ENCODE data around the gene SLX4IP.

GRCh38 chr20:10673176-10673841 is 238.2 kb downstream of the SLX4IP start:
- TF ChIP-seq, protein P1, sequence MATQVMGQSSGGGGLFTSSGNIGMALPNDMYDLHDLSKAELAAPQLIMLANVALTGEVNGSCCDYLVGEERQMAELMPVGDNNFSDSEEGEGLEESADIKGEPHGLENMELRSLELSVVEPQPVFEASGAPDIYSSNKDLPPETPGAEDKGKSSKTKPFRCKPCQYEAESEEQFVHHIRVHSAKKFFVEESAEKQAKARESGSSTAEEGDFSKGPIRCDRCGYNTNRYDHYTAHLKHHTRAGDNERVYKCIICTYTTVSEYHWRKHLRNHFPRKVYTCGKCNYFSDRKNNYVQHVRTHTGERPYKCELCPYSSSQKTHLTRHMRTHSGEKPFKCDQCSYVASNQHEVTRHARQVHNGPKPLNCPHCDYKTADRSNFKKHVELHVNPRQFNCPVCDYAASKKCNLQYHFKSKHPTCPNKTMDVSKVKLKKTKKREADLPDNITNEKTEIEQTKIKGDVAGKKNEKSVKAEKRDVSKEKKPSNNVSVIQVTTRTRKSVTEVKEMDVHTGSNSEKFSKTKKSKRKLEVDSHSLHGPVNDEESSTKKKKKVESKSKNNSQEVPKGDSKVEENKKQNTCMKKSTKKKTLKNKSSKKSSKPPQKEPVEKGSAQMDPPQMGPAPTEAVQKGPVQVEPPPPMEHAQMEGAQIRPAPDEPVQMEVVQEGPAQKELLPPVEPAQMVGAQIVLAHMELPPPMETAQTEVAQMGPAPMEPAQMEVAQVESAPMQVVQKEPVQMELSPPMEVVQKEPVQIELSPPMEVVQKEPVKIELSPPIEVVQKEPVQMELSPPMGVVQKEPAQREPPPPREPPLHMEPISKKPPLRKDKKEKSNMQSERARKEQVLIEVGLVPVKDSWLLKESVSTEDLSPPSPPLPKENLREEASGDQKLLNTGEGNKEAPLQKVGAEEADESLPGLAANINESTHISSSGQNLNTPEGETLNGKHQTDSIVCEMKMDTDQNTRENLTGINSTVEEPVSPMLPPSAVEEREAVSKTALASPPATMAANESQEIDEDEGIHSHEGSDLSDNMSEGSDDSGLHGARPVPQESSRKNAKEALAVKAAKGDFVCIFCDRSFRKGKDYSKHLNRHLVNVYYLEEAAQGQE (IDR thresholded peaks at IDR 0.05; ENCODE audit: borderline replicate concordance in 1 of 2, low read depth in 1 of 2, low read length in 2 of 2) = no peak
- no peak for TF ChIP-seq JUN (CRISPR knock-in tag; IDR thresholded peaks at IDR 0.05)
- no peak for TF ChIP-seq EP300 (IDR thresholded peaks at IDR 0.05; ENCODE audit: low read depth in 2 of 2, low read length in 2 of 2)
- TF ChIP-seq EP300 (CRISPR knock-in tag; IDR thresholded peaks at IDR 0.05; ENCODE audit: borderline replicate concordance) = no peak
- TF ChIP-seq, protein P2, sequence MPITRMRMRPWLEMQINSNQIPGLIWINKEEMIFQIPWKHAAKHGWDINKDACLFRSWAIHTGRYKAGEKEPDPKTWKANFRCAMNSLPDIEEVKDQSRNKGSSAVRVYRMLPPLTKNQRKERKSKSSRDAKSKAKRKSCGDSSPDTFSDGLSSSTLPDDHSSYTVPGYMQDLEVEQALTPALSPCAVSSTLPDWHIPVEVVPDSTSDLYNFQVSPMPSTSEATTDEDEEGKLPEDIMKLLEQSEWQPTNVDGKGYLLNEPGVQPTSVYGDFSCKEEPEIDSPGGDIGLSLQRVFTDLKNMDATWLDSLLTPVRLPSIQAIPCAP (CRISPR knock-in tag; IDR thresholded peaks at IDR 0.05; ENCODE audit: low read depth) = no peak
- TF ChIP-seq, protein P3, sequence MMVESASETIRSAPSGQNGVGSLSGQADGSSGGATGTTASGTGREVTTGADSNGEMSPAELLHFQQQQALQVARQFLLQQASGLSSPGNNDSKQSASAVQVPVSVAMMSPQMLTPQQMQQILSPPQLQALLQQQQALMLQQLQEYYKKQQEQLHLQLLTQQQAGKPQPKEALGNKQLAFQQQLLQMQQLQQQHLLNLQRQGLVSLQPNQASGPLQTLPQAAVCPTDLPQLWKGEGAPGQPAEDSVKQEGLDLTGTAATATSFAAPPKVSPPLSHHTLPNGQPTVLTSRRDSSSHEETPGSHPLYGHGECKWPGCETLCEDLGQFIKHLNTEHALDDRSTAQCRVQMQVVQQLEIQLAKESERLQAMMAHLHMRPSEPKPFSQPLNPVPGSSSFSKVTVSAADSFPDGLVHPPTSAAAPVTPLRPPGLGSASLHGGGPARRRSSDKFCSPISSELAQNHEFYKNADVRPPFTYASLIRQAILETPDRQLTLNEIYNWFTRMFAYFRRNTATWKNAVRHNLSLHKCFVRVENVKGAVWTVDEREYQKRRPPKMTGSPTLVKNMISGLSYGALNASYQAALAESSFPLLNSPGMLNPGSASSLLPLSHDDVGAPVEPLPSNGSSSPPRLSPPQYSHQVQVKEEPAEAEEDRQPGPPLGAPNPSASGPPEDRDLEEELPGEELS (CRISPR knock-in tag; IDR thresholded peaks at IDR 0.05) = no peak
- peak; percentile 22; the same call in 1 of the 2 replicates for TF ChIP-seq CTCF (CRISPR knock-in tag; IDR thresholded peaks at IDR 0.05)
- TF ChIP-seq RFXANK (CRISPR knock-in tag; IDR thresholded peaks at IDR 0.05) = no peak
